Cardiac muscle cell (in vitro differentiated cells and primary cell): ENCODE results near the gene DNAJC17. TPM values are rescaled to one million over a fixed set of nuclear protein-coding genes. Genes with fewer than 3 reads are reported as not detected.

ENCODE experiments used
- DNase-seq, 2 donors: peaks; one replicate each; pipeline versions ENCODE4 v3.0.0 to v3.0.0-alpha.2; 2010 to 2017; ENCODE audit warnings: low read depth in 1 of 2, low spot score in 1 of 2
- H3K27ac ChIP-seq: fragments of 200-600 bp; sonication (generic); 2 replicates; pipeline ENCODE4 v1.5.1; 2016
- H3K27me3 ChIP-seq: fragments of 200-600 bp; sonication (generic); 2 replicates; pipeline ENCODE4 v1.6.0; 2016; ENCODE audit warnings: control low read depth
- H3K36me3 ChIP-seq: fragments of 200-600 bp; sonication (generic); 2 replicates; pipeline ENCODE4 v1.5.1; 2016; ENCODE audit warnings: control low read depth
- H3K4me1 ChIP-seq: fragments of 200-600 bp; sonication (generic); 2 replicates; pipeline ENCODE4 v1.8.1; 2017; ENCODE audit warnings: low read depth, mild to moderate bottlenecking, mixed run types
- H3K4me3 ChIP-seq: fragments of 200-600 bp; sonication (generic); 2 replicates; pipeline ENCODE4 v1.5.1; 2016; ENCODE audit warnings: mild to moderate bottlenecking
- H3K9me3 ChIP-seq: fragments of 200-600 bp; sonication (generic); 2 replicates; pipeline ENCODE4 v1.5.1; 2017; ENCODE audit warnings: low read depth, mild to moderate bottlenecking, control low read depth
- polyA plus RNA-seq: library from polyadenylated mRNA; unstranded; fragments of >200 nt; fragmentation: Nextera tagmentation; extraction: Ambion mirVana; gene quantifications from 2 replicates; pipeline ENCODE4 v1.2.1, GENCODE V29; 2016
- total RNA-seq: library from RNA; depleted of rRNA; stranded (reverse); fragments of >200 nt; gene quantifications from 2 replicates; pipeline ENCODE4 v1.2.3, GENCODE V29; 2016
- TF ChIP-seq, protein P1 (sequence below): IDR thresholded peaks from 2 replicates; pipeline ENCODE4 v1.5.1; 2012; ENCODE audit warnings: low read depth, mild to moderate bottlenecking, low read length

DNAJC17 gene
- total and polyA plus RNA-seq, 2 experiments from 2014 or later: 57.2 to 58.2 TPM

GRCh38 chr15:40767838-40768500 is 39.3 kb downstream of the DNAJC17 start:
- TF ChIP-seq, protein P1, sequence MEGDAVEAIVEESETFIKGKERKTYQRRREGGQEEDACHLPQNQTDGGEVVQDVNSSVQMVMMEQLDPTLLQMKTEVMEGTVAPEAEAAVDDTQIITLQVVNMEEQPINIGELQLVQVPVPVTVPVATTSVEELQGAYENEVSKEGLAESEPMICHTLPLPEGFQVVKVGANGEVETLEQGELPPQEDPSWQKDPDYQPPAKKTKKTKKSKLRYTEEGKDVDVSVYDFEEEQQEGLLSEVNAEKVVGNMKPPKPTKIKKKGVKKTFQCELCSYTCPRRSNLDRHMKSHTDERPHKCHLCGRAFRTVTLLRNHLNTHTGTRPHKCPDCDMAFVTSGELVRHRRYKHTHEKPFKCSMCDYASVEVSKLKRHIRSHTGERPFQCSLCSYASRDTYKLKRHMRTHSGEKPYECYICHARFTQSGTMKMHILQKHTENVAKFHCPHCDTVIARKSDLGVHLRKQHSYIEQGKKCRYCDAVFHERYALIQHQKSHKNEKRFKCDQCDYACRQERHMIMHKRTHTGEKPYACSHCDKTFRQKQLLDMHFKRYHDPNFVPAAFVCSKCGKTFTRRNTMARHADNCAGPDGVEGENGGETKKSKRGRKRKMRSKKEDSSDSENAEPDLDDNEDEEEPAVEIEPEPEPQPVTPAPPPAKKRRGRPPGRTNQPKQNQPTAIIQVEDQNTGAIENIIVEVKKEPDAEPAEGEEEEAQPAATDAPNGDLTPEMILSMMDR: no peak
- no peaks in the 10 kb centered on the region for H3K9me3 ChIP-seq
- no peak overlapping the region for H3K27ac ChIP-seq
- peaks cover 3% of the 10 kb centered on the region for H3K4me1 ChIP-seq
- no peaks in the 10 kb centered on the region for H3K36me3 ChIP-seq
- DNase-seq: no peak
- no peak overlapping the region for H3K4me3 ChIP-seq
- no peaks in the 10 kb centered on the region for H3K27me3 ChIP-seq

DNA sequence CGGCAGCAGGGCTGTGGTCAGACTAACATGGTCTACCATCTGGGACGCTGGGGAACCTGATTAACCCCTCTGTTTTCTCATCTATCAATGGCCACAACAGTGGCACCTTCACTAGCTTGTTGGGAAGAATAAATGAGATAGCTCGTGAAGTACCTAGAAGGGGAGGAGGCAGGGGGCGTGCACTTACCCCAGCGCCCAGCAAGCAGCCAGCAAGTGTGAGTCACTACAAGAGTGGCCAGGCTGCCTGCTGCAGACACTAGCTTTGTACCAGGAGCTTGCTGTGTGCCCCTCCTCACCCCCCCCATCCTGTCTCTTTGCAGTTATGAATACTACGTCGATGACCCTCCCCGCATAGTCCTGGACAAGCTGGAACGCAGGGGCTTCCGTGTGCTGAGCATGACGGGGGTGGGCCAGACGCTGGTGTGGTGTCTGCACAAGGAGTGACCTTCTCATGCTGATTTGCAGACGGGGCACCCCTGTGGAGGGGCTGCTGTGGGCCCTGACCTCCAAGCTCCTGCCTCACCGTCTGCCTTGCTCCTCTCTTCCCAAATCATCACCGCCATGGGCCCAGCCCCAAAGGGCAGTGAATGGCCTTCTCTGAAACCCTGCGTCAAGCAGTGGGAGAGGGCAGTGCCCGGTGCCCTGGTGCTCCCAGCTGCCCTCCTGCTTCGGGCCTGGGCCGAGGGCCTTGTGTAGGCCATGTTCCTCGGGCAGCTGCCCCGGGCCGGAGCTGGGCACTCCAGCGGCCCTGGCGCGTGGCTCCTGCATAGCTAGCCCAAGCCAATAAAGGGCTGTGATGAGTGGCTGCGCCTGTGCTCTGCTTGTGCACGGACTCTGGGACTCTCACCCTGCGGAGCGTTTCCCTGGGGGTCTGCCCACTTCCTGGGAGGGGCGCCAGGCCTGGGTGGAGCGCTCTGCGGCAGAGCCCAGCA is 40.1 kb downstream of the DNAJC17 start:
- peak in 1 of 2 donors; percentile 45 for DNase-seq
- no peaks in the 10 kb centered on the region for H3K36me3 ChIP-seq
- H3K27ac ChIP-seq: no peak overlapping the region
- no peaks in the 10 kb centered on the region for H3K27me3 ChIP-seq
- TF ChIP-seq, protein P1: no peak
- no peaks in the 10 kb centered on the region for H3K9me3 ChIP-seq
- no peak overlapping the region for H3K4me3 ChIP-seq
- peaks cover 3% of the 10 kb centered on the region for H3K4me1 ChIP-seq

DNA sequence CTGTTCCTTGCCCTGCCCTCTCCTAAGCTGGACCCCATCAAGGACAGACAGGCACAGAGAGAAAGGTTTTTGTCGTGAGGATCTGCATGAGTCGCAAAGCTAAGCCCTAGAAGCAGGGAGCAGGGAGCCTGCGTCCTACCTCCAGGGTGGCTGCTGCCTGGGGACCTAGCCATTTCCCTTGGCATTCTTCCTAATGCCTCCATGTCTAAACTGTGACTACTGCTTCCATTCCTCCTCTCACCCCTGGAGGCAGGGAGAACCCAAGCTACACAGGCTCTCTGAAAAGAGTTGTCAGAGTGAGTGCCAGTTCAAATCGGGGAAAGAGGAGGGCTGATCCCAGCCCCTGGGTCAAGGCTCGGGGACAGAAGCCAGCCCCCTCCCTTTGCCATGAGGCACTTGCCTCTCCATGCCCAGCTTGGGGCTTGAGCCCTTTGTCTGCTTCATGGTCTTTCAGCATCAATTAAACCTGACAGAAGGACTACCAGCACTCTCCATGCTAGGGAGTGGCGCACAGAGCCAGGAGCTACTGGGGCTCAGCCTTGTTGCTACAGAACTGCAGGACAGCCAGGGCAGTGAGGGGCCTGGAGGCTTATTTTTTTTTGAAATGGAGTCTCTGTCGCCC is 41.0 kb downstream of the DNAJC17 start:
- TF ChIP-seq, protein P1: no peak
- Histone ChIP-seq H3K27me3 (no peaks in the 10 kb centered on the region), H3K27ac (no peak overlapping the region), H3K36me3 (no peaks in the 10 kb centered on the region), H3K4me1 (peaks cover 3% of the 10 kb centered on the region), H3K9me3 (no peaks in the 10 kb centered on the region), H3K4me3 (no peak overlapping the region)
- DNase-seq: no peak

DNA sequence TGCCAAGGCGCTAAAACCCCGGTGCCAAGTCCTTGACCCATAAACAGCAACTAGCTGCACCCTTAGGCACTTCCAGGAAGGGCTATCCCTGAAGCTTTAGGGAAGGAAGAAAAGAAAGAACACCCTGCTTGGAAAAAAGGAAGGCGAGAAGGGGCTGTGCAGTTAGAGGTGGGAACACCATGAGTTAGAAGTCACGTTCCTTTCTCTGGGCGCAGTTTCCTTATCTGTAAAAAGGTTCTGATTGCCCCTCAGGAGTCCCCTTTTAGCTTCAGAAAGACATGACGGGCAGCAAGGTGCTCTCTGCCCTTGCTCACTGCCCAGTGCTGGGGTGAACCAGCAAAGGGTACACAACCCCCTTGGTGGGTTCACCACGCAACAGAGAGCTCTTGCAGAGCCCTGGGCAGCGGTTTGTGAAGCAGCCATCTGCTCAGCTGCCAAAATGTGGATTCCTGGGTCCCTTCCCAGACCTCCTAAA is 42.6 kb downstream of the DNAJC17 start:
- Histone ChIP-seq H3K27ac (peak overlapping the region; percentile 77), H3K4me3 (peak overlapping the region; percentile 51), H3K27me3 (no peaks in the 10 kb centered on the region), H3K9me3 (no peaks in the 10 kb centered on the region), H3K36me3 (no peaks in the 10 kb centered on the region), H3K4me1 (peaks cover 3% of the 10 kb centered on the region)
- DNase-seq: peak; percentile 22 to 31
- TF ChIP-seq, protein P1: no peak

DNA sequence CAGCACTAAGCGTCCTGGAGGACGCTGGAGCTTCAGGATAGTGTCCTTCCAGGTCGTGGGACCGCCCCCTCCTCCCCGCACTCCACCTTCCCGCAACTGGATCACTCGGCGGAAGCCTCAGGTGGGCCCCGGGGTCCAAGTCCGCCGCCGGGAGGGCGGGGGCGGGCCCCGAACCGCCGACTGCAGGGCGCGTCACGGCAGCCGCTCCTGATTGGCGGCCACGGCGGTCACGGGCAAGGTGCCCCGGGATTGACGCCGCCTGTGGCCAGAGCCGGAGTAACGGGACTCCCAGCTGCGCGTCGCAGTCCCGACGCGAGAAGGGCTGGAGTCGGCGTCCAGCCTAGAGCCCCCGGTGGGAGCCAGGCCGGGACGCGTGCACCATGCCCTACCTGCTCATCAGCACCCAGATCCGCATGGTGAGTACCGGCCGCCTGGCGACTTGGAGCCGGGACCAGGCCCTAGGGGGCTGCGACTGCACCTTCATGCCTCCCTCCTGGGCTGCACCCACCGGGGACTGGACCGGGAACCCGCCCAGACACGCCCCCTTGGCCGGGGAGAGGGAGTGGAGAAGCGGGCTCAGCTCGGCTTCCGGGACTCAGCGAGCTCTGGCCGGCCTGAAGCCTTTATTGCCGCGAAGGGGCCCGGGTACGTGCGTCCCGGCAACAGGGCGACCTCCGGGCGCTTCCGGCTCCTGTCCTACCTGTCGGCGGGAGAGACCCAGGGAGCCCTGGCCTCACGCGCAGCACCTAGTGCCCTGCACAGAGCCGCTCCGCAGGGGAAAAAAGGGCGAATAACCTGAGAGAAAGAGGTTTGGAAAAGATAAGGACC is 43.3 kb downstream of the DNAJC17 start, which contains the start of gene GCHFR:
Gene GCHFR, plus strand, starts transcription at position 268 of the 828 bp plus-strand sequence. Its CDS starts 113 bp downstream, at position 381.
- Histone ChIP-seq H3K27me3 (no peaks in the 10 kb centered on the region), H3K4me1 (peaks cover 3% of the 10 kb centered on the region), H3K27ac (peak within 1 kb of the TSS; percentile 77), H3K9me3 (no peaks in the 10 kb centered on the region), H3K36me3 (no peaks in the 10 kb centered on the region), H3K4me3 (peak within 1 kb of the TSS; percentile 51)
- peak; percentile 76 to 87 for DNase-seq
- TF ChIP-seq, protein P1: peak; percentile 31
